ENCODE data around the gene METTL18. TPM values are rescaled to one million over a fixed set of nuclear protein-coding genes. Genes with fewer than 3 reads are reported as not detected.

The METTL18 gene
- polyA plus RNA-seq, 6 donors from 2014 or later, result 22.6 to 36.2 (median 29.1) TPM

GRCh38 chr1:169776440-169776839 is 18.3 kb downstream of the METTL18 start:
- no peaks in the 10 kb centered on the region for H3K4me1 Mint-ChIP-seq
- no peak overlapping the region for H3K27ac Mint-ChIP-seq
- ATAC-seq (ENCODE audit: low read depth in 2 of 2) (no peak), DNase-seq (no peak)
- peaks cover 0 to 11% (median 0%) of the 10 kb centered on the region in 3 donors for H3K27me3 Mint-ChIP-seq
- H3K9me3 Mint-ChIP-seq, result peaks cover 0 to 4% (median 0%) of the 10 kb centered on the region in 7 donors
- no peak overlapping the region for H3K4me3 Mint-ChIP-seq
- H3K36me3 Mint-ChIP-seq, result no peaks in the 10 kb centered on the region

DNA sequence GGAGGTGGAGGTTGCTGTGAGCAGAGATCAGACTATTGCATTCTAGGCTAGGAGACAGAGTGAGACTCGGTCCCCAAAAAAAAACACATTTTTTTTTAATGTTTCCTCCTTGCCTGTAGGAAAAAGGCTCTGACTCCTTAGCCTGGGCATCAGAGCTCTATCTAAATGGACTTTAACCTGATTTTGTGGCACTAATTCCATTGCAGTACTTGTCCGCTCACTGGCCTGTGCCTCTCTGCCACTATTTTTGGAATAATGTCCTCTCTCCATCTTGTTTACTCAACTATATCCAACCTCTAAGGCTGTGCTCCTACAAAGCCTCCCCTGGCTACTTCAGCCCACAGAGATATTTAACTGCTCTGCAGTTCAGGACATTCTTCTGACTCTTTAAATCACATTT is 26.5 kb downstream of the METTL18 start:
- Mint-ChIP-seq H3K27me3 (peaks cover 10 to 17% (median 10%) of the 10 kb centered on the region in 3 donors), H3K4me3 (no peak overlapping the region), H3K27ac (no peak overlapping the region), H3K36me3 (no peaks in the 10 kb centered on the region), H3K4me1 (no peaks in the 10 kb centered on the region), H3K9me3 (peaks cover 0 to 2% (median 0%) of the 10 kb centered on the region in 7 donors)
- ATAC-seq (ENCODE audit: low read depth in 2 of 2), result no peak
- no peak for DNase-seq

DNA sequence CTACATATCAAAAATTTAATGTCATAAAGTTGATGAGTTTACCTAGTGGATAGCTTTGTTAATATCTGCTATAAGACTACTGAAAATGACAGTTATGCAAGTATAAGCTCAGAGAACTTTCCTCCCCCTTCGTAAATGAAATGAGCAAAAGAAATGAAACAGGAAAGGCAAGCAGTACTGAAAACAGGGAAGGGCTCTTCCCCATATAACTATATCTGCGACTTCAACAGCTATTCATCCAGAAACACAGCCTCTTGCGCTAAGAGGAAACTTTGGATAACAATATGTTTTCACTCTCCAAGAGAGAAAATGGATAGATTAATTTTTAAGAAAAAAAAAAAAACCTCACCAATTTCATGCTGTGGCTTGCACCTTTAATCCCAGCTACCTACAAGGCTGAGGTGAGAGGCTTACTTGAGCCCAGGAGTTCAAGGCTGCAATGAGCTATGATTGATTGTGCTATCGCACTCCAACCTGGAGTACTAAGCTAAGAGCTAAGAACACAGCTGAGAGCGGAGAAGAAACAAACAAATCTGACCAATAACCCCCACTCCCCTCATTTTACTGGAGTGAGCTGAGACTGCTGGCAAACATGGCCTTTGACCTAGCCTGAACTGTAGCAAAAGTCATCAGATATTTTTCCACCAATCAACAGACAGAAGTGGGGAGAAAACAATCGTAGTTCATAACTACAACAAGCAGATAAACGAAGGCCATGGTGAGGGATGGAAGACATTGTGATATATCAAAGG is 29.0 kb downstream of the METTL18 start:
- peaks cover 0 to 2% (median 0%) of the 10 kb centered on the region in 7 donors for H3K9me3 Mint-ChIP-seq
- DNase-seq, result no peak
- no peaks in the 10 kb centered on the region for H3K36me3 Mint-ChIP-seq
- H3K27ac Mint-ChIP-seq, result no peak overlapping the region
- no peak overlapping the region for H3K4me3 Mint-ChIP-seq
- no peaks in the 10 kb centered on the region for H3K4me1 Mint-ChIP-seq
- peaks cover 4 to 17% (median 10%) of the 10 kb centered on the region in 3 donors for H3K27me3 Mint-ChIP-seq
- ATAC-seq (ENCODE audit: low read depth in 2 of 2), result no peak

- Mint-ChIP-seq H3K9me3 (peaks cover 0 to 4% (median 0%) of the 10 kb centered on the region in 7 donors), H3K4me1 (no peaks in the 10 kb centered on the region), H3K27ac (no peak overlapping the region), H3K27me3 (peaks cover 8 to 17% (median 10%) of the 10 kb centered on the region in 3 donors), H3K4me3 (no peak overlapping the region), H3K36me3 (no peaks in the 10 kb centered on the region)
- no peak for ATAC-seq (ENCODE audit: low read depth in 2 of 2)
- no peak for DNase-seq
Observed at GRCh38 chr1:169764919-169765318, 29.8 kb downstream of the METTL18 start.

DNA sequence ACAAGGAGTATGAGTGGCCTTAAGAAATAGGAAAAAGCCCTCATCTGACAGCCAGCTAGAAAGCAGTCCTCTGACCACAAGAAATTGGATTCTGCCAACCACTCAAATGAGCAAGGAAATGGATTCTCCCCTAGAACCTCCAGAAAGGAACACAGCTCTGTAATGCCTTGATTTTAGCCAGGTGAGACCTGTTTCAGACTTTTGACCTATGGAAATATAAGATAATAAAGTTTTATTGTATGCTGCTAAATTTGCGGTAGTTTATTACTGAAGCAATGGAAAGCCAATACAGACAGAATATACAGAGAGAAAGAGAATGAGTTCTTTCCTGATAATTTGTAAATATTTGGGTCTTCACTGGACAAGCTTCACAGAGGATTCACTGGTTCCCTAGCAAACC is 32.0 kb downstream of the METTL18 start:
- no peak overlapping the region for H3K4me3 Mint-ChIP-seq
- DNase-seq (no peak), ATAC-seq (ENCODE audit: low read depth in 2 of 2) (no peak)
- H3K27ac Mint-ChIP-seq, result no peak overlapping the region
- peaks cover 0 to 7% (median 5%) of the 10 kb centered on the region in 7 donors for H3K9me3 Mint-ChIP-seq
- peaks cover 5 to 7% of the 10 kb centered on the region in 2 donors for H3K36me3 Mint-ChIP-seq
- peaks cover 12 to 17% (median 14%) of the 10 kb centered on the region in 3 donors for H3K27me3 Mint-ChIP-seq
- H3K4me1 Mint-ChIP-seq, result no peaks in the 10 kb centered on the region

DNA sequence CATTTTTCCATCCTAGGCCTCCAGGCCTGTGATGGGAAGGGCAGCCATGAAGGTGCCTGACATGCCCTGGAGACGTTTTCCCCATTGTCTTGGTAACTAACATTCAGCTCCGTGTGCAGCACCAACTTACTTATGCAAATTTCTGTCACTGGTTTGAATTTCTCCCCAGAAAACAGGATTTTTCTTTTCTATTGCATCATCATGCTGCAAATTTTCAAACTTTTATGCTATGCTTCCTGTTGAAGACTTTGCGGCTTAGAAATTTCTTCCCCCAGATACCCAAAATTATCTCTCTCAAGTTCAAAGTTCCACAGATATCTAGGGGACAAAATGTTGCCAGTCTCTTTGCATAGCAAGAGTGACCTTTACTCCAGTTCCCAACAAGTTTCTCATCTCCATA is 35.7 kb downstream of the METTL18 start:
- H3K9me3 Mint-ChIP-seq, result peaks cover 0 to 6% (median 5%) of the 10 kb centered on the region in 7 donors
- peaks cover 5 to 7% of the 10 kb centered on the region in 2 donors for H3K36me3 Mint-ChIP-seq
- no peaks in the 10 kb centered on the region for H3K4me1 Mint-ChIP-seq
- H3K27me3 Mint-ChIP-seq, result peaks cover 9 to 23% (median 13%) of the 10 kb centered on the region in 3 donors
- H3K4me3 Mint-ChIP-seq, result no peak overlapping the region
- no peak overlapping the region for H3K27ac Mint-ChIP-seq
- DNase-seq (no peak), ATAC-seq (ENCODE audit: low read depth in 2 of 2) (no peak)

DNA sequence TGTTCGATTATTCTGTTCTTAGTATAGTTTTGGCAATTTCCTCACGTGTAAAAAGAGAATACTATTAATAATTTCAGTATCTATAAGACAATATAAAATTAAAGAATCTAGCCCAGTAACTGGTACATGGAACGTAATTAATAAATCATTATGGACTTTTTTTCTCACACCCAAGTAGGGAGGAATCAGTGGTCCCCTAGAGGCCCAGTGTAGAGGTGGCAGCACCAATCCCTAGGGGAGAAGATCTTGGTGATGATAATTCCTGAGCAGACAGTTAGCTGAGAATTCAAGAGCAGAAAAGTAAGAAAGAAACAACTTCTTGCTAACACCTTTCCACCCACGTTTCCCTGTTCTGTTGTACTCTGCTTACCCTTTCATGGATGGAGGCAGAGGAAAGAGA is 41.2 kb downstream of the METTL18 start:
- ATAC-seq (ENCODE audit: low read depth in 2 of 2) (no peak), DNase-seq (no peak)
- peaks cover 0 to 3% (median 0%) of the 10 kb centered on the region in 7 donors for H3K9me3 Mint-ChIP-seq
- no peak overlapping the region for H3K4me3 Mint-ChIP-seq
- H3K27ac Mint-ChIP-seq, result no peak overlapping the region
- no peaks in the 10 kb centered on the region for H3K36me3 Mint-ChIP-seq
- H3K4me1 Mint-ChIP-seq, result no peaks in the 10 kb centered on the region
- peaks cover 8 to 29% (median 16%) of the 10 kb centered on the region in 3 donors for H3K27me3 Mint-ChIP-seq

DNA sequence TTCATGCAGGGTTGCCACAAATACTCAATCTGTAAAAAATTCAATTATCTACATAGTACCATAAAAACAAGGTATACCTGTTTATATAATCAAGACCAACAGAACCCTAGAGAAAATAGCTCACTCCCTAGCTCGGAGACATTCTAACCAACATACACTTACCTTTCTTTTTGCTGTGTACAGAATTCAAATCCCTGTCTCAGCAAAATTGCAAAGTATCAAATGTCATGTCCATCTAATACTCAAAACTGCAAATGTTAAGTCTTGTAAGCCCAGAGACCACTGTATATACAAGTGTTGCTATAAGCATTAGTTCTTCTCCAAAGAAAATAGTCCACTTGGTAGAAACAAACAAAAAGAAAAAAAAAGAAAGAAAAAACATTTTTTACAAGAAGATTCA is 44.7 kb downstream of the METTL18 start:
- Mint-ChIP-seq H3K4me1 (no peaks in the 10 kb centered on the region), H3K9me3 (no peaks in the 10 kb centered on the region), H3K27me3 (peaks cover 0 to 15% (median 10%) of the 10 kb centered on the region in 3 donors), H3K4me3 (no peak overlapping the region), H3K36me3 (no peaks in the 10 kb centered on the region), H3K27ac (no peak overlapping the region)
- ATAC-seq (ENCODE audit: low read depth in 2 of 2), result no peak
- DNase-seq, result no peak

GRCh38 chr1:169746550-169746949 is 48.2 kb downstream of the METTL18 start:
- H3K27me3 Mint-ChIP-seq, result peaks cover 7 to 12% (median 9%) of the 10 kb centered on the region in 3 donors
- H3K27ac Mint-ChIP-seq, result no peak overlapping the region
- ATAC-seq (ENCODE audit: low read depth in 2 of 2), result no peak
- H3K4me3 Mint-ChIP-seq, result no peak overlapping the region
- peaks cover 7 to 8% of the 10 kb centered on the region in 2 donors for H3K36me3 Mint-ChIP-seq
- peaks cover 0 to 8% (median 6%) of the 10 kb centered on the region in 7 donors for H3K9me3 Mint-ChIP-seq
- H3K4me1 Mint-ChIP-seq, result no peaks in the 10 kb centered on the region
- DNase-seq, result no peak

DNA sequence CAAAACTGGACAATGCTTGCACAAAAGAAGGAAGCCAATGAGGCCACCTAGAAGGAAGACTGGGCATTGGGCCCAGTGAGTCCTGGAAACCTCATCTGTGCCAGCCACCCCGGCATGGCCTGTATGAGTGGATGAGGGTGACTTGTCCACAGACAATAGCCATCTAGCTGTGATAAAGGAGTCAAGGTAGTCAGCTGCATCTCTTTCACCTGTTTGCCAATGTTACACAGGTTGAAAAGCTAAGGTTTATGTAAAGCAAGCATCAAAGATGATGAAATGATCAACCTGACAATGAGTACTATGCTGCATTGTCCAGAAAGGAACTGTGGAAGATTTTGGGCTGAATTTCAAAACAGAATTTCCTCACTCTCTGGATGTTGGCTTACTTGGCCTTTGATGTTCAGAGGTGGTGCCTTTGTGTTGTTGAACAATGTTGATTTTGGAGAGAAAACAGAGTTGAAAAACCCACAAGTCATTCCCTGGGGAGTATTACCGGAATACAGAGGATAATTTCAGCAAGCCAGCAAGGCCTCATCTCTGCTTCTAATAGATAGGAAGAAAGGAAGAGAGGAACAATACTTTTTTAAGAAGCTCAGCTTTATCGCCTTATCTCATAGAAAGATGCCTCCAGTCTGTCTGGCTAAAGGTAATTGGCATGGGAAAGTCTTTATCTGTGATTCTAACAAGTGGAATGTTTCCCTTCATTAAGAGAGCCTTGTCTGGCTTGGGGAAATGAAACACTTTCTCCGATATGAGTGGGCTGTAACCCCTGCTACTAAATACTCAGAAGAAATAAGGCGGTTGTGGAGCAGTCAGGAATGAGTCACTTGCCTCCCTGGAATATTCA is 49.5 kb downstream of the METTL18 start:
- ATAC-seq (ENCODE audit: low read depth in 2 of 2), result no peak
- no peak overlapping the region for H3K4me3 Mint-ChIP-seq
- peaks cover 7 to 12% (median 9%) of the 10 kb centered on the region in 3 donors for H3K27me3 Mint-ChIP-seq
- peak overlapping the region in 1 of 6 donors; percentile 38 for H3K27ac Mint-ChIP-seq
- H3K9me3 Mint-ChIP-seq, result peaks cover 0 to 8% (median 6%) of the 10 kb centered on the region in 7 donors
- peaks cover 7 to 8% of the 10 kb centered on the region in 2 donors for H3K36me3 Mint-ChIP-seq
- H3K4me1 Mint-ChIP-seq, result no peaks in the 10 kb centered on the region
- no peak for DNase-seq

Other genes with a start within 250 kb of the METTL18 start
- gene F5, start 208.4 kb downstream of the METTL18 start, polyA plus RNA-seq (ENCODE audit: low read depth in 6 of 6), result under 1 TPM in 1 of 6 donors, not detected in 5; 0.06 TPM
- 1 to 10 TPM in 3 of 6 donors, under 1 TPM in 2, not detected in 1; 0.27 to 3.5 (median 1.6) TPM for gene SELP, start 164.8 kb downstream of the METTL18 start, polyA plus RNA-seq (ENCODE audit: low read depth in 6 of 6)
- gene SELL, start 83.3 kb downstream of the METTL18 start, polyA plus RNA-seq (ENCODE audit: low read depth in 6 of 6), result 1,000 to 10,000 TPM; 1,749 to 3,838 (median 2,128) TPM
- gene SELE, start 60.8 kb downstream of the METTL18 start, polyA plus RNA-seq (ENCODE audit: low read depth in 6 of 6), result under 1 TPM in 1 of 6 donors, not detected in 5; 0.09 TPM
- 10 to 100 TPM in 5 of 6 donors, 1 to 10 TPM in 1; 8.8 to 31.0 (median 14.5) TPM for gene SCYL3, start 99.0 kb upstream of the METTL18 start, polyA plus RNA-seq (ENCODE audit: low read depth in 6 of 6)

Measured in naive B cell (primary cell).